GM12878 (cell line): ENCODE results near the gene TRIM46. TPM values are rescaled to one million over a fixed set of nuclear protein-coding genes. Genes with fewer than 3 reads are reported as not detected.
A peak's percentile ranks its signal among the peaks of the same experiment; 100 is the strongest.

Experiments
- ATAC-seq: fragments of 200-7000 bp; cut with Tn5 transposase; 3 replicates; pipeline ENCODE4 v1.9.1; 2020; ENCODE audit warnings: mild to moderate bottlenecking, moderate library complexity
- BruUV-seq: library from RNA; stranded (reverse); fragments of 400-500 nt; replicated peaks from 2 replicates; lab custom pipeline; 2021; lab: Mats Ljungman, UMichigan
- CTCF ChIA-PET: fragments of 300-600 bp; sonication (Branson Sonifier 250); formaldehyde crosslinking; extraction: SDS; loops from one replicate; lab custom pipeline; 2021; ENCODE audit warnings: inconsistent platforms; lab: Yijun Ruan, JAX
- POLR2A ChIA-PET: fragments of 350-600 bp; formaldehyde crosslinking; extraction: SDS; loops from one replicate; lab custom pipeline; 2021; ENCODE audit warnings: inconsistent platforms; lab: Charles Lee
- RAD21 ChIA-PET: fragments of 300-600 bp; sonication (Branson Sonifier 250); formaldehyde crosslinking; loops from one replicate; lab custom pipeline; 2023; ENCODE audit warnings: antibody characterized with exemption; ENCODE audit not compliant: unreplicated experiment; lab: Charles Lee
- SMC1A ChIA-PET: fragments of 300-600 bp; sonication (Branson Sonifier 250); formaldehyde crosslinking; loops from one replicate; lab custom pipeline; 2023; ENCODE audit not compliant: unreplicated experiment, uncharacterized antibody; lab: Charles Lee
- DNase-seq: peaks from one replicate; pipeline ENCODE4 v3.0.0-alpha.2; 2011; ENCODE audit warnings: low read depth, low spot score
- FAIRE-seq: peaks from 3 replicates; lab custom pipeline; 2011; peaks lifted over from hg19 to GRCh38; lab: Jason Lieb, UNC
- H2AFZ ChIP-seq: 2 replicates; pipeline ENCODE4 v1.6.0; 2011; ENCODE audit warnings: low read depth, low read length, control low read depth; ENCODE audit not compliant: control insufficient read depth
- H3K27ac ChIP-seq: 2 replicates; pipeline ENCODE4 v1.5.1; 2011; ENCODE audit warnings: control low read depth; ENCODE audit not compliant: control insufficient read depth, insufficient read depth
- H3K27me3 ChIP-seq, 2 experiments: replicated peaks in 1 of 2; 2 replicates each; pipeline versions ENCODE4 v1.6.0 to v1.6.1; 2011; ENCODE audit warnings: low read length in 1 of 2; ENCODE audit not compliant: control insufficient read depth in 2 of 2, insufficient read depth in 2 of 2
- H3K36me3 ChIP-seq, 2 experiments: 2 replicates each; pipeline ENCODE4 v1.5.1; 2011; ENCODE audit warnings: low read length in 1 of 2; ENCODE audit not compliant: control insufficient read depth in 2 of 2, insufficient read depth in 2 of 2
- H3K4me1 ChIP-seq: 2 replicates; pipeline ENCODE4 v1.6.1; 2011; ENCODE audit warnings: mild to moderate bottlenecking, low read length, moderate library complexity, mixed read lengths; ENCODE audit not compliant: control insufficient read depth, insufficient read depth
- H3K4me2 ChIP-seq: 2 replicates; pipeline ENCODE4 v1.6.0; 2011; ENCODE audit warnings: control low read depth; ENCODE audit not compliant: control insufficient read depth, insufficient read depth
- H3K4me3 ChIP-seq: fragments of 200-600 bp; sonication (generic); 2 replicates; pipeline ENCODE4 v1.5.1; 2016
- H3K79me2 ChIP-seq: 2 replicates; pipeline ENCODE4 v1.6.0; 2011; ENCODE audit warnings: low read length; ENCODE audit not compliant: control insufficient read depth, insufficient read depth
- H3K9ac ChIP-seq: 2 replicates; pipeline ENCODE4 v1.8.0; 2011; ENCODE audit warnings: low read length, control low read depth, mixed read lengths; ENCODE audit not compliant: control insufficient read depth, insufficient read depth
- H3K9me3 ChIP-seq: replicated peaks from 3 replicates; pipeline ENCODE4 v1.5.1; 2011; ENCODE audit warnings: mild to moderate bottlenecking, low read length; ENCODE audit not compliant: control insufficient read depth, insufficient read depth
- H4K20me1 ChIP-seq: 2 replicates; pipeline ENCODE4 v1.6.0; 2011; ENCODE audit not compliant: control insufficient read depth, insufficient read depth
- CBFB ChIP-seq: IDR thresholded peaks from 2 replicates; pipeline ENCODE4 v1.6.1; 2016; ENCODE audit warnings: antibody characterized with exemption, low read depth
- IRF4 ChIP-seq: IDR thresholded peaks from 2 replicates; pipeline ENCODE4 v1.6.1; 2011; ENCODE audit warnings: low read depth, low read length
- KAT2A ChIP-seq: conservative IDR thresholded peaks from 2 replicates; pipeline ENCODE4 v1.6.1; 2011; ENCODE audit warnings: low read depth, low read length; ENCODE audit not compliant: control insufficient read depth
- LARP7 ChIP-seq: fragments of 450-650 bp; IDR thresholded peaks from 2 replicates; pipeline ENCODE4 v1.6.1; 2017; ENCODE audit warnings: mild to moderate bottlenecking
- MXI1 ChIP-seq: fragments of 150-350 bp; IDR thresholded peaks from 2 replicates; pipeline ENCODE4 v1.6.1; 2011; ENCODE audit warnings: low read depth, mild to moderate bottlenecking, inconsistent platforms, low read length, improper control_type of control experiment
- PAX8 ChIP-seq: fragments of 450-650 bp; IDR thresholded peaks from 2 replicates; pipeline ENCODE4 v1.6.1; 2017; ENCODE audit warnings: mild to moderate bottlenecking, moderate library complexity
- RAD21 ChIP-seq: IDR thresholded peaks from 2 replicates; pipeline ENCODE4 v1.6.1; 2011; ENCODE audit warnings: mild to moderate bottlenecking, low read depth, low read length, moderate library complexity; ENCODE audit not compliant: insufficient read depth
- RB1 ChIP-seq: fragments of 450-650 bp; formaldehyde crosslinking; IDR thresholded peaks from 2 replicates; pipeline ENCODE4 v1.6.1; 2017; ENCODE audit warnings: mild to moderate bottlenecking, borderline replicate concordance
- SMARCA5 ChIP-seq: fragments of 450-650 bp; IDR thresholded peaks from 2 replicates; pipeline ENCODE4 v1.6.1; 2017; ENCODE audit warnings: mild to moderate bottlenecking
- SMC3 ChIP-seq: IDR thresholded peaks from 2 replicates; pipeline ENCODE4 v1.6.1; 2011; ENCODE audit warnings: low read length, improper control_type of control experiment, borderline replicate concordance
- SREBF2 ChIP-seq: IDR thresholded peaks from 2 replicates; pipeline ENCODE4 v1.6.1; 2012; ENCODE audit warnings: mild to moderate bottlenecking, low read length
- YY1 ChIP-seq: IDR thresholded peaks from 2 replicates; pipeline ENCODE4 v1.6.1; 2011; ENCODE audit warnings: low read depth, mild to moderate bottlenecking, low read length
- ZNF207 ChIP-seq: fragments of 450-650 bp; IDR thresholded peaks from 2 replicates; pipeline ENCODE4 v1.6.1; 2014; ENCODE audit warnings: antibody characterized with exemption, mild to moderate bottlenecking, borderline replicate concordance
- ZNF622 ChIP-seq: fragments of 450-650 bp; IDR thresholded peaks from 2 replicates; pipeline ENCODE4 v1.6.1; 2017; ENCODE audit warnings: mild to moderate bottlenecking, inconsistent platforms
- WGBS: methylation state at CpG from one replicate; pipeline ENCODE4 v1.1.6; 2016; ENCODE audit warnings: low lambda C conversion rate; ENCODE audit not compliant: insufficient replicate concordance, insufficient coverage; ENCODE audit errors: missing lambda C conversion rate; 5-methylcytosine and 5-hydroxymethylcytosine counted together
- in situ Hi-C: fragments of 300-500 bp; cut with MboI; formaldehyde crosslinking; loops from 9 replicates; pipeline ENCODE4 v1.14.3; 2018; ENCODE audit warnings: mixed read lengths
- intact Hi-C: fragments of 100-400 bp; cut with micrococcal nuclease; formaldehyde crosslinking; loops from one replicate; pipeline ENCODE4 v1.14.2; 2022; ENCODE audit not compliant: unreplicated experiment
- polyA plus RNA-seq, 11 experiments: library from polyadenylated mRNA; depleted of rRNA in 4 of 11; unstranded in 6 of 11; stranded (reverse) in 5 of 11; fragments of >200 nt; fragmentation: Nextera tagmentation in 4 of 11; fragmentation: Illumina TruSeq in 1 of 11; extraction: Ambion mirVana in 4 of 11; extraction: Trizol in 1 of 11; gene quantifications; 1 replicate in 1 of 11; 2 replicates in 10 of 11; pipeline versions ENCODE4 v1.2.1 to v1.2.3, GENCODE V29; 2011 to 2016; ENCODE audit warnings: inconsistent platforms in 2 of 11, missing spikeins in 2 of 11, low read depth in 1 of 11
- total RNA-seq, 4 experiments: library from RNA; depleted of rRNA in 3 of 4; stranded (reverse); fragments of >200 nt in 3 of 4; fragmentation: Illumina TruSeq in 1 of 4; extraction: Trizol in 1 of 4; gene quantifications; 2 replicates each; pipeline versions ENCODE4 v1.2.1 to v1.2.3, GENCODE V29; 2013 to 2021
- TF ChIP-seq, protein P1 (sequence below): IDR thresholded peaks from 2 replicates; pipeline ENCODE4 v1.6.1; 2012; ENCODE audit warnings: low read length, inconsistent platforms
- TF ChIP-seq, protein P2 (sequence below), 3 experiments: IDR thresholded peaks in 2 of 3; conservative IDR thresholded peaks in 1 of 3; 2 replicates each; pipeline ENCODE4 v1.5.1; 2011; ENCODE audit warnings: low read depth in 3 of 3, low read length in 3 of 3, mild to moderate bottlenecking in 3 of 3, control low read depth in 2 of 3, moderate library complexity in 2 of 3, inconsistent platforms in 1 of 3, mixed read lengths in 1 of 3; ENCODE audit not compliant: control insufficient read depth in 2 of 3, insufficient read depth in 1 of 3; ENCODE audit errors: extremely low read depth in 1 of 3

Gene TRIM46
- total and polyA plus RNA-seq, 10 of the 15 experiments (the other 5 are each of a cell fraction or from before 2014, with no cell fraction given) = 0.08 to 3.1 (median 0.97) TPM

DNA sequence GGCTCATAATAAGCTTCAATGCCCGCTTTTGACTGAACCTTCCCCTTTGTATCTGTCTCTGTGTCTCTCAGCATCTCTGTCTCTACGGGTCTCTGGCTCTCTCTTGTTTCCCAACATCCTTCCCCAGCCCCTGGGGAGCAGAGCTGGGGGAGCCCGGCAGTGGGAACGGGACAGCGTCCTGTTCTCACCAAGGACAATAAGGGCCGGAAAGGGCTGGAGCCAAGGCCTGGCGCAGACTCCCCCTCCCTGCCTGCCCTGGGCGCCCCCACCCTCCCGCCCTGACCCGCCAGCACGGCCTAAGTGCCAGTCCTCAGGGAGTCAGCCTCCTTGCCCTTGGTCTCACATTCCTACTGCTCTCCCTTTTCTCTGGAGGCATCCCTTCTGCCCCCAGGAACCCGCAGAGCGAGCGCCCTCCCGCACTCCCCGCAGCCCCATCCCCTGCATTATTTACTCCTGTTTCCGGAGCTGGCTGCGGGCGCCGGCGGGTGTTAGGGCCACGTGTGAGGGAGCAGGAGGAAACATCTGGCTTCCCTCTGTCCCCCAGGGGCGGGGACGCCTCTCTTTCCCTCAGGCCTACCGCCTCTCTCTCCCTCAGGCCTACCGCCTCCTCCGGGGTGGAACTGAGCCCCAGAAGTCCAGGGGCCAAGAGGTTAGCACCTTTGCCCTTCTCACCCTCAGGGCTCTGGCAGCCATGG, 7.0 kb upstream of the TRIM46 start (continued):
- TF ChIP-seq, protein P1, sequence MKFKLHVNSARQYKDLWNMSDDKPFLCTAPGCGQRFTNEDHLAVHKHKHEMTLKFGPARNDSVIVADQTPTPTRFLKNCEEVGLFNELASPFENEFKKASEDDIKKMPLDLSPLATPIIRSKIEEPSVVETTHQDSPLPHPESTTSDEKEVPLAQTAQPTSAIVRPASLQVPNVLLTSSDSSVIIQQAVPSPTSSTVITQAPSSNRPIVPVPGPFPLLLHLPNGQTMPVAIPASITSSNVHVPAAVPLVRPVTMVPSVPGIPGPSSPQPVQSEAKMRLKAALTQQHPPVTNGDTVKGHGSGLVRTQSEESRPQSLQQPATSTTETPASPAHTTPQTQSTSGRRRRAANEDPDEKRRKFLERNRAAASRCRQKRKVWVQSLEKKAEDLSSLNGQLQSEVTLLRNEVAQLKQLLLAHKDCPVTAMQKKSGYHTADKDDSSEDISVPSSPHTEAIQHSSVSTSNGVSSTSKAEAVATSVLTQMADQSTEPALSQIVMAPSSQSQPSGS = no peak
- TF ChIP-seq CBFB = no peak

DNA sequence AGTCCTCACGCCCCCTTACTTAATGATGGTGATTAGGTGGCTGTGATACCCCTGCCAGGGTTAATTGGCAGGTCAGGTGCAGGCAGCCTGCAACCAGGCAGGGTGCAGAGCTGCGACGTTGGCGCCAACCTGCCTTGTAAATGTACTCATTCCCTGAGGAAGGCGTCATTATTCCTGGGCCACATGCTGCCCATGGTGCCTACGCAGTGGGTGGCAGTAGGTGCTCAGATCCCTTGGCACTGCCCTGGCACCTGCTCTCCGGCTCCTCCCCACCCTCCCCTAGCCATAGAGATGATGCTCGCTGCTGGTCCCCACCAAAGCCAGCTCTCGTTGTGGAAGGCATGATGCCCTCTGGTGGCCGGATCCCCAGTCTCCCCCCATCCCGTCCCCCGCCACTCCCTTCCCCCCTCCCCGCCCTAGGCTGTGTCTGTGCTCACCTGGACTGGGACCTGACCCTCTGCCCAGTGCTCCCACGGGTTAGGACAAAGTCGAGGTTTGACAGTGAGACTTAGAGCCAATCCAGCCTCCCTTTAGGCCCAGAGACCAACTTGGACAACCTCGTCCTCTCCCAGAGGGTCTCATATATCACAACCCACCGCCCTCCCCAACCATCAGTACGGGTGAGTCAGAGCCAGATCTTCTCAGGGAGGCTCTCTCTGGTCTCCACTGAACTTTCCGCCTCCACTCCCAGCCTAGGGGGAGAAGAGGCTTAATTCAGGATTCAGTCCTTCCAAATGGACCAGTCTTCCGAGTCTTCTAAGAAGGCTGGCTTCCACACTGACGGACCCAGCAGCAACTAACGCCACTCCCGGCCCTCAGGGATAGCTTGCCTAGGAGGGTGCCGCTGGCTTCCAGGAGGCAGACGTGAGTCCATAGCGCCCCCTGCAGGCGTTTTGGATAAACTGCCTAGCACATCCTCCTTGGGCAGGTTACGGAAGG, 6.2 kb upstream of the TRIM46 start:
- H4K20me1 ChIP-seq = no peaks in the 10 kb centered on the region
- H3K4me1 ChIP-seq = peaks cover 9% of the 10 kb centered on the region
- H2AFZ ChIP-seq = peak overlapping the region; percentile 76
- peaks cover 0 to 3% of the 10 kb centered on the region in 2 experiments; a peak in 1 of 4 replicates for H3K36me3 ChIP-seq
- 0 out of 2 replicates have a peak, but pooled peaks have one; percentile 29 for TF ChIP-seq IRF4
- no peak for TF ChIP-seq SREBF2
- peak; percentile 62; the same call in 1 of the 2 replicates for TF ChIP-seq ZNF207
- TF ChIP-seq KAT2A = no peak
- no peak for TF ChIP-seq ZNF622
- TF ChIP-seq, protein P2, sequence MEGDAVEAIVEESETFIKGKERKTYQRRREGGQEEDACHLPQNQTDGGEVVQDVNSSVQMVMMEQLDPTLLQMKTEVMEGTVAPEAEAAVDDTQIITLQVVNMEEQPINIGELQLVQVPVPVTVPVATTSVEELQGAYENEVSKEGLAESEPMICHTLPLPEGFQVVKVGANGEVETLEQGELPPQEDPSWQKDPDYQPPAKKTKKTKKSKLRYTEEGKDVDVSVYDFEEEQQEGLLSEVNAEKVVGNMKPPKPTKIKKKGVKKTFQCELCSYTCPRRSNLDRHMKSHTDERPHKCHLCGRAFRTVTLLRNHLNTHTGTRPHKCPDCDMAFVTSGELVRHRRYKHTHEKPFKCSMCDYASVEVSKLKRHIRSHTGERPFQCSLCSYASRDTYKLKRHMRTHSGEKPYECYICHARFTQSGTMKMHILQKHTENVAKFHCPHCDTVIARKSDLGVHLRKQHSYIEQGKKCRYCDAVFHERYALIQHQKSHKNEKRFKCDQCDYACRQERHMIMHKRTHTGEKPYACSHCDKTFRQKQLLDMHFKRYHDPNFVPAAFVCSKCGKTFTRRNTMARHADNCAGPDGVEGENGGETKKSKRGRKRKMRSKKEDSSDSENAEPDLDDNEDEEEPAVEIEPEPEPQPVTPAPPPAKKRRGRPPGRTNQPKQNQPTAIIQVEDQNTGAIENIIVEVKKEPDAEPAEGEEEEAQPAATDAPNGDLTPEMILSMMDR (IDR thresholded peaks at IDR 0.05 in 2 of 3, conservative IDR thresholded peaks at IDR 0.05 in 1 of 3; ENCODE audit: control insufficient read depth in 2 of 3, extremely low read depth in 1 of 3, insufficient read depth in 1 of 3, low read depth in 3 of 3, low read length in 3 of 3) = peak; percentile 88 to 98 (median 94)
- TF ChIP-seq LARP7 = peak; percentile 39; the same call in 1 of the 2 replicates
- 0 out of 2 replicates have a peak, but pooled peaks have one; percentile 23 for TF ChIP-seq MXI1
- TF ChIP-seq RAD21 = peak; percentile 96
- TF ChIP-seq RB1 = peak; percentile 67; the same call in 1 of the 2 replicates
- peak; percentile 77 for TF ChIP-seq SMC3
- TF ChIP-seq PAX8 = no peak
- TF ChIP-seq YY1 = peak; percentile 65; the same call in 1 of the 2 replicates
- TF ChIP-seq SMARCA5 = peak; percentile 72; the same call in 1 of the 2 replicates
- 11% methylated on average over 22 of the region's 28 CpGs for WGBS
- no peak overlapping the region for H3K4me3 ChIP-seq
- in situ Hi-C loops = loop anchor here (5.0 kb wide), 1 partner anchor 75 kb away; no protein-coding TSS in a partner anchor
- H3K9me3 ChIP-seq = no peaks in the 10 kb centered on the region; the same call in 2 of the 3 replicates
- ChIA-PET RAD21 (interaction anchor here (0.7 to 5.1 kb wide), 10 partner anchors 13 to 103 kb away, joined by 3 to 71 read pairs (median 4); no protein-coding TSS in a partner anchor), CTCF (interaction anchor here (0.6 to 12.1 kb wide), 23 partner anchors 10 to 124 kb away, joined by 3 to 284 read pairs (median 5); partner anchors contain the start of genes EFNA4 and SLC50A1), POLR2A (interaction anchor here (1.3 kb wide), 1 partner anchor 76 kb away, joined by 5 read pairs; no protein-coding TSS in a partner anchor), SMC1A (interaction anchor here (0.9 to 5.9 kb wide), 9 partner anchors 10 to 82 kb away, joined by 3 to 37 read pairs (median 6); partner anchors contain the start of gene SLC50A1)
- no peak overlapping the region for H3K27ac ChIP-seq
- intact Hi-C loops = loop anchor here (1.0 kb wide), 1 partner anchor 76 kb away; no protein-coding TSS in a partner anchor
- peak; percentile 93 for ATAC-seq
- H3K27me3 ChIP-seq = no peaks in the 10 kb centered on the region
- no peak for DNase-seq
- peaks cover 5% of the 10 kb centered on the region for H3K79me2 ChIP-seq
- BruUV-seq = no TSS peak
- peak; percentile 94 for FAIRE-seq
- H3K9ac ChIP-seq = no peak overlapping the region
- H3K4me2 ChIP-seq = no peak overlapping the region
